Mucosa of stomach (tissue), 1 donor: Measurements from ENCODE around the gene ID3.

Source experiments
- H3K27me3 ChIP-seq: one replicate; pipeline ENCODE4 v1.7.0; 2013; ENCODE audit warnings: mild to moderate bottlenecking, low read length; ENCODE audit not compliant: control insufficient read depth, insufficient read depth
- H3K36me3 ChIP-seq: one replicate; pipeline ENCODE4 v1.7.0; 2013; ENCODE audit warnings: low read length; ENCODE audit not compliant: control insufficient read depth, insufficient read depth
- H3K4me1 ChIP-seq: one replicate; pipeline ENCODE4 v1.7.0; 2013; ENCODE audit warnings: mild to moderate bottlenecking, low read length; ENCODE audit not compliant: control insufficient read depth, insufficient read depth
- H3K4me3 ChIP-seq: one replicate; pipeline ENCODE4 v1.7.0; 2013; ENCODE audit warnings: low read length
- H3K9ac ChIP-seq: one replicate; pipeline ENCODE4 v1.7.0; 2013; ENCODE audit warnings: mild to moderate bottlenecking, low read length, moderate library complexity
- H3K9me3 ChIP-seq: one replicate; pipeline ENCODE4 v1.7.0; 2013; ENCODE audit warnings: mild to moderate bottlenecking, low read length, moderate library complexity; ENCODE audit not compliant: control insufficient read depth
- donor health status: Pancreatic carcinoma.

Gene ID3, protein sequence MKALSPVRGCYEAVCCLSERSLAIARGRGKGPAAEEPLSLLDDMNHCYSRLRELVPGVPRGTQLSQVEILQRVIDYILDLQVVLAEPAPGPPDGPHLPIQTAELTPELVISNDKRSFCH

GRCh38 chr1:23559136-23559984 is at the start of gene ID3:
ID3 (minus strand) TSS chr1:23559501; CDS start chr1:23559426, 75 bp downstream.
- H3K9me3 ChIP-seq = no peaks in the 10 kb centered on the region
- H3K9ac ChIP-seq = peak within 1 kb of the TSS; percentile 97
- peaks cover 68% of the 10 kb centered on the region for H3K4me1 ChIP-seq
- no peaks in the 10 kb centered on the region for H3K27me3 ChIP-seq
- peak within 1 kb of the TSS; percentile 99 for H3K4me3 ChIP-seq
- H3K36me3 ChIP-seq = peaks cover 8% of the 10 kb centered on the region

DNA sequence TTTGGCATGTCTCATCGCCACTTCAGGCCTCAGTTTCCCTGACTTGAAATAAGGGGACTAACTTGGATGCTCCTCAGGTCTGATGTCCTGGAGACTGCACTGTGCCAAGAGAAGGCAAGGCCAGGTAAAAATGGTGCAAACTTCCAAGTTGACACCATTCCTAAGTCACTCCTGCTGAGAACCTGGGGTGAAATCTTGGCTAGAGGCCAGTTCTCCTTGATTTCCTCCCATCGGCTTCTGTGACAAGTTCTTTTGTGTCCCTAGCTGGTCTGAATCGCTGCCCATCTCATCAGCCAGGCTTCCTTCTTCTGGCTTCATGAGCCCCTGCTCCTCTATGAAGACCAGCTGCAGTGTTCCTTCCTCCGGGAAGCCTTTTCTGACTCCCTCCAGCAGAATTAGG is 48.6 kb upstream of the ID3 start:
- Histone ChIP-seq H3K27me3 (no peaks in the 10 kb centered on the region), H3K4me3 (no peak overlapping the region), H3K36me3 (no peaks in the 10 kb centered on the region), H3K9me3 (no peaks in the 10 kb centered on the region), H3K9ac (no peak overlapping the region), H3K4me1 (no peaks in the 10 kb centered on the region)

DNA sequence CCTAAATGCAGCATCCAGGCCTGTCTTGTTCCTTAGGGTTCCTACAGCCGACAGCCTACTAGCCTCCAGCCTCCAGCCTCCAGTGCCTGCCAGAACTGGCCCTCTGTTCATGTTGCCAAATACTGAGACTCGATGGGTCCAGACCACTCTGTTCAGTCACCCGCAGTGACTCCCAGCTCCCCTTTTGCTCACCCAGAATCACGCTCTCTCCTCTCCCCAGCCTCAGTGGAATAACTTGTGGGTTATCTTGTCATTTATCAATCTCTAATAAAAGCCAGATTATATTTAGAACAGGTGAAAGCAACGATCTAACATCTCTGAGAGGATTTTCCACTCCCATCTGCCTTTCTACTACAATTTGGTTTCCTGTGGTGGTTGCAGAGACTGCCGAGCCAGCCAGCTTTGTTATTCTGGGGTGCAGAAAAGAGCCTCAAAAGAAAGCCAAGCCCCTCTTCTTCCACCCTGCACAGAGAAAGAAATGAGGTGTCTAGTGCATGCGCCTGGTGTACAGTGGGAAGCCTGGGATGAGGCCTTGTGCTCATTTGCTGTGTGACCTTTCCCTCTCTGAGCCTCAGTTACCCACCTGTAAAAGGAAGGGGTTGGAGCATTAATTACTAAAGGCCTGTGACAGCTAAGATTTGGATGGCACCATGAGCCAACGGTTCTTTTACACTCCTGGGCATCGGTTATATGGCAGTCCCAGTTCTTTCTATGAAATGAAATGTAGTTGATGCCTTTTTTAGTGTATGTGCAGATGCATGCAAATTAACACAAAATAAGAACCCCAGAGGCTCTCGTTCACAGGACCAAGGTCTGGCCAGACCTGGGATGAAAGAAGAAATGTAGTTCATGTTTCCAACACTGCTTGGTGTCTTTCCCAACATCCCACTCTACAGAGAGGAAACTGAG is 42.9 kb upstream of the ID3 start:
- H3K4me1 ChIP-seq = no peaks in the 10 kb centered on the region
- H3K27me3 ChIP-seq = no peaks in the 10 kb centered on the region
- no peaks in the 10 kb centered on the region for H3K9me3 ChIP-seq
- no peaks in the 10 kb centered on the region for H3K36me3 ChIP-seq
- H3K9ac ChIP-seq = no peak overlapping the region
- H3K4me3 ChIP-seq = no peak overlapping the region

DNA sequence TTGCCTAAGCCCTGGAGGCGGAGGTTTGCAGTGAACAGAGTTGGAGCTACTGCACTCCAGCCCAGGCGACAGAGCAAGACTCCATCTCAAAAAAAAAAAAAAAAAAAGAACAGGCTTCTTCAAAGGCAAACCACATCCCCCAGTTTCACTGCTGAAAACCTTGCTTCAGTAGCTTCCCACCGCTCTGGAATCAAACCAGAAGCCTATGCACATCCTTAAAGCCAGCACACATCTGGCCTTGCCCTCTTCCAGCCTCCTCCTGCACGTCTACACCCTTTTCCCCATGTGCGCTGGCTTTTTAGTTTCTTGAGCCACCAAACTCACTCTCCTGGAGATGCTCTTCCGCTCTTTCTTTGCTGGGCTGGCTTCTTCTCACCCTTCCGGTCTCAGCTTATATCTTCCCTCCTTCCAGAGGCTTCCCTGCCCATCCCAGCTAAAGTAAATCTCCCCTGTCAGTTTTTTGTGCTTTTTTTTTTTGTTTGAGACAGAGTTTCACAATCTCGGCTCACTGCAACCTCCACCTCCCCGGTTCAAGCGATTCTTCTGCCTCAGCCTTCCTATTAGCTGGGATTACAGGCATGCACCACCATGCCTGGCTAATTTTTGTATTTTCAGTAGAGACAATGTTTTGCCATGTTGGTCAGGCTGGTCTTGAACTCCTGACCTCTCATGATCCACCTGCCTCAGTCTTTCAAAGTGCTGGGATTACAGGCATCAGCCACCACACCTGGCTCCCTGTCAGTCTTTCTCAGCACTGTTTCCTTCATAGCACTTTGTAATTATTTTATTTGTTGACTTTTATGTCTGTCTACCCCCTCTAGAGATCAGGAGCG is 42.0 kb upstream of the ID3 start:
- Histone ChIP-seq H3K36me3 (no peaks in the 10 kb centered on the region), H3K4me1 (no peaks in the 10 kb centered on the region), H3K9ac (no peak overlapping the region), H3K27me3 (no peaks in the 10 kb centered on the region), H3K4me3 (no peak overlapping the region), H3K9me3 (no peaks in the 10 kb centered on the region)

GRCh38 chr1:23600283-23600682 is 41.0 kb upstream of the ID3 start:
- Histone ChIP-seq H3K4me3 (no peak overlapping the region), H3K36me3 (no peaks in the 10 kb centered on the region), H3K9ac (no peak overlapping the region), H3K27me3 (no peaks in the 10 kb centered on the region), H3K9me3 (no peaks in the 10 kb centered on the region), H3K4me1 (no peaks in the 10 kb centered on the region)

GRCh38 chr1:23599125-23599524 is 39.8 kb upstream of the ID3 start:
- no peak overlapping the region for H3K4me3 ChIP-seq
- H3K9me3 ChIP-seq = no peaks in the 10 kb centered on the region
- H3K36me3 ChIP-seq = no peaks in the 10 kb centered on the region
- H3K9ac ChIP-seq = no peak overlapping the region
- H3K27me3 ChIP-seq = no peaks in the 10 kb centered on the region
- H3K4me1 ChIP-seq = no peaks in the 10 kb centered on the region

- Histone ChIP-seq H3K9me3 (no peaks in the 10 kb centered on the region), H3K4me1 (no peaks in the 10 kb centered on the region), H3K36me3 (no peaks in the 10 kb centered on the region), H3K9ac (no peak overlapping the region), H3K4me3 (no peak overlapping the region), H3K27me3 (no peaks in the 10 kb centered on the region)
These were observed 39.1 kb upstream of the ID3 start for GRCh38 chr1:23598424-23598823.

DNA sequence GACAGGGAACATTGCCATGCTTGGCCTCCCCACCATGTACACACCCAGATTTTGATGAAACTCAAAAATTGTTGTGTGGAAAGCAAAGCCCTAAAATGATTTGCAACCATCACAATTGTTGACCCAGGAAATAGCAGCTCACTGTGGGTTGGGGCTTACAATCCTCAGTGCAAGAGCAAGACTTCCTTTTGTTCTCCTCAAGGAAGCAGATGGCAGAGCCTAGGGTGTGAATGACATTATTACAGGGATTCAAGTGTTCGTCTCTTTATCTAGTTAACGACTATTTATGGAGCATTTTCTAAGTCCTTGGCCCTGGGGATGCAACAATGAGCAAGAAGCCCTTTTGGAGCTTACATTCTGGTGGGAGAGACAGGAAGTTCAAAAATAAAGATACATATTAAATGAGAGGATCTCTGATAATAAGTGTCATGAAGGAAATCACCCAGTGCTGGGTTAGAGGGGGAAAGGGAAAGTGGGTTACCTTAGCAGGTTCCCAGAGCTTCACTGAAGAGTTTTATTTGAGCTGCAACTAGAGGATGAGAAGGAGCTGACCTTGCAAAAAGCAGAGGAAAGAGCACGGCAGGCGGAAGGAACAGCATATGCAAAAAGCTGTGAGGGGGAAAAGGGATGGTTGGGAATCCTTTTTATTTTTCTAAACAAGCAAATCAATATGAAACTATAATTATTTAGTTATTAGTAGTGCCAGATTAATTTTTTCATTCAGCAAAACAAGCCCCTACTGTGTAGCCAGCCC is 38.5 kb upstream of the ID3 start:
- H3K36me3 ChIP-seq = no peaks in the 10 kb centered on the region
- no peaks in the 10 kb centered on the region for H3K4me1 ChIP-seq
- no peaks in the 10 kb centered on the region for H3K9me3 ChIP-seq
- no peak overlapping the region for H3K9ac ChIP-seq
- no peaks in the 10 kb centered on the region for H3K27me3 ChIP-seq
- H3K4me3 ChIP-seq = no peak overlapping the region

- H3K27me3 ChIP-seq = no peaks in the 10 kb centered on the region
- no peak overlapping the region for H3K9ac ChIP-seq
- no peaks in the 10 kb centered on the region for H3K36me3 ChIP-seq
- H3K9me3 ChIP-seq = no peaks in the 10 kb centered on the region
- no peak overlapping the region for H3K4me3 ChIP-seq
- H3K4me1 ChIP-seq = peaks cover 4% of the 10 kb centered on the region
These were observed 37.4 kb upstream of the ID3 start for GRCh38 chr1:23596382-23597358.

DNA sequence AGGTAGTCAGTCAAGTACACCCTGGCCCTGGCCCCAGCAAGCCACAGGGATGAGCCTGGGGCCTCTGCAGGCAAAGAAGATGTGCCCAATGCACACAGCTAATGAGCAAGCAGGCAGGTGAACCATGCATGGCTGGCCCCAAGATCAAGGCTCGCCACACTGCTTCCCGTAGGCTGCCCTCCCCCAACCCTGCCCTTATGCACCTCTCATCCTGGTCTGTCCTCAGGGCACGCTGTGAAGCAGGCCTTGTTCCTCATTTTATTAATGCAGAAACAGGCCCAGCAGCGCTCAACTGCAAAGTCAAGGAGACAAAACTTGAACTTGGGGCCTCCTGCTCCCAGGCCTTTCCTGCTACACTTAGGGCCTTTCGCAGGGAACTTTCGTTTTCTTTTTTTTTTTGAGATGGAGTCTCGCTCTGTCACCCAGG is 35.6 kb upstream of the ID3 start:
- no peaks in the 10 kb centered on the region for H3K36me3 ChIP-seq
- H3K4me3 ChIP-seq = no peak overlapping the region
- no peaks in the 10 kb centered on the region for H3K9me3 ChIP-seq
- no peak overlapping the region for H3K9ac ChIP-seq
- peaks cover 4% of the 10 kb centered on the region for H3K4me1 ChIP-seq
- no peaks in the 10 kb centered on the region for H3K27me3 ChIP-seq
